Measurements from ENCODE around the gene UBAC2.
A peak's percentile ranks its signal among the peaks of the same experiment; 100 is the strongest.

UBAC2 gene

DNA sequence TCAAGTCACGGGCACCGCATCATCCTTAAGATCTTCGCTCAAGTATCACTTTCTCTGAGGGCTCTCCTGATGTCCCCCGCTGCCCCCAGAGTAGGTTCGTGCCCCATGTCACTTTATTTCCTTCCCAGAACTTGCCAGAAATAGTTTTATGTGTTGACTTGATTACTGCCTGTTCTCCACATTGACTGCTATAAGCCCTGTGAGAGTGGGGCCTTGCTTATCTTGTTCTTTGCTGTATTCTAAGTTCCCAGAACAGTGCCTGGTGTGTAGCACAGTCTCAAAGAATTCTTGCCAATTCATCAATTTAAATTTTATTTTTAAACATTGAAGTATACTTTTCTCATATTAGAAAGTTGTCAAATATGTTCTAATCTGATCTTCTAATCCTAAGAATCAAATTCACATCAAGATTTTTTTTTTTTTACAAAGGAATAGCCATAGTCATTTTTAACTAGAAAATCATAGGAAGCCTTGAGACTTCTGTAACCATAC, 138.6 kb downstream of the UBAC2 start:
- H3K9ac ChIP-seq (ENCODE audit: low read length) = peak overlapping the region; percentile 98
- peaks cover 50% of the 10 kb centered on the region for H3K79me2 ChIP-seq (ENCODE audit: insufficient read depth, low read length)
- H3K27me3 ChIP-seq (ENCODE audit: insufficient read depth, low read length) = no peaks in the 10 kb centered on the region
- H3K4me2 ChIP-seq (ENCODE audit: low read length) = peak overlapping the region; percentile 84
- H3F3A ChIP-seq (ENCODE audit: insufficient read depth, low read length) = no peaks in the 10 kb centered on the region
- no peak overlapping the region for H2AFZ ChIP-seq (ENCODE audit: low read length)
- peak overlapping the region; percentile 82 for H3K4me3 ChIP-seq (ENCODE audit: low read depth, low read length, poor library complexity, severe bottlenecking)
- no peaks in the 10 kb centered on the region for H4K20me1 ChIP-seq (ENCODE audit: insufficient read depth, low read length)
- H3K36me3 ChIP-seq (ENCODE audit: insufficient read depth, low read length) = peaks cover 44% of the 10 kb centered on the region
- H3K9me2 ChIP-seq (ENCODE audit: low read depth, low read length) = no peaks in the 10 kb centered on the region
- peaks cover 98% of the 10 kb centered on the region for H3K4me1 ChIP-seq (ENCODE audit: insufficient read depth, low read length, severe bottlenecking)
- H3K27ac ChIP-seq (ENCODE audit: low read depth, low read length, poor library complexity, severe bottlenecking) = peak overlapping the region; percentile 99
- TF ChIP-seq, protein P1, sequence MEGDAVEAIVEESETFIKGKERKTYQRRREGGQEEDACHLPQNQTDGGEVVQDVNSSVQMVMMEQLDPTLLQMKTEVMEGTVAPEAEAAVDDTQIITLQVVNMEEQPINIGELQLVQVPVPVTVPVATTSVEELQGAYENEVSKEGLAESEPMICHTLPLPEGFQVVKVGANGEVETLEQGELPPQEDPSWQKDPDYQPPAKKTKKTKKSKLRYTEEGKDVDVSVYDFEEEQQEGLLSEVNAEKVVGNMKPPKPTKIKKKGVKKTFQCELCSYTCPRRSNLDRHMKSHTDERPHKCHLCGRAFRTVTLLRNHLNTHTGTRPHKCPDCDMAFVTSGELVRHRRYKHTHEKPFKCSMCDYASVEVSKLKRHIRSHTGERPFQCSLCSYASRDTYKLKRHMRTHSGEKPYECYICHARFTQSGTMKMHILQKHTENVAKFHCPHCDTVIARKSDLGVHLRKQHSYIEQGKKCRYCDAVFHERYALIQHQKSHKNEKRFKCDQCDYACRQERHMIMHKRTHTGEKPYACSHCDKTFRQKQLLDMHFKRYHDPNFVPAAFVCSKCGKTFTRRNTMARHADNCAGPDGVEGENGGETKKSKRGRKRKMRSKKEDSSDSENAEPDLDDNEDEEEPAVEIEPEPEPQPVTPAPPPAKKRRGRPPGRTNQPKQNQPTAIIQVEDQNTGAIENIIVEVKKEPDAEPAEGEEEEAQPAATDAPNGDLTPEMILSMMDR (IDR thresholded peaks at IDR 0.05; ENCODE audit: low read length) = no peak
- TF ChIP-seq EZH2 (IDR thresholded peaks at IDR 0.05; ENCODE audit: borderline replicate concordance, low read length) = no peak
- H3K9me3 ChIP-seq (ENCODE audit: low read length) = no peaks in the 10 kb centered on the region

DNA sequence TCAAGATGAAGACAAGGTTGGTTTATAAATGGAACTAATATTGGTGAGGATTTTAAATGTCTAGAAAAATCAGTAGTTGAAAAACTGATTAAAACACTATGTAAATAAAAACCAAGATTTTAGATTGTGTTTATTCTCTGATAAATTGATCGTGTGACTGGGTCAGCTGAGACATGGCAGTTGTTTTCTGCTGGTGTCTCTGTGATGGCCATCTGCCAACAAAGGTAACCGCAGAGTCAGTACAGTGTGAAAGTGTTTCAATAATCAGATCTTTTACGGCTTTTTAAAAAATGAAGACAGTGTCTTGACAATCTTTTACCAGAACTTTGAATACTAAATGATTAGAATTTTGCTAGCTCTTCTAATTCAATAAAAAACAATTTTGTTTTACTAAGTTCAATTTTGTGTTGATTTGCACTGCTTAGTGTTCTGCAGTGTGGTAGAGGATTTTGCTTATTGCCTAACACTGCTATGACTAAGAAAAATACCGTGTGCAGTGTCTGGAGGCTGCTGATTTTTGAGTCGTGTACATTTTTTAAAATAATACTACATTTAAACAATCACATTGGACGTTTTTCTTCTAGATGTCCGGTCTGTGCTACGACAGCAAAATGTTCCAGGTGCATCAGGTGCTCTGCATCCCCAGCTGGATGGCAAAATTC, 139.2 kb downstream of the UBAC2 start:
- Histone ChIP-seq H3K9ac (ENCODE audit: low read length) (peak overlapping the region; percentile 98), H3K79me2 (ENCODE audit: insufficient read depth, low read length) (peaks cover 56% of the 10 kb centered on the region), H3K9me3 (ENCODE audit: low read length) (no peaks in the 10 kb centered on the region), H2AFZ (ENCODE audit: low read length) (no peak overlapping the region), H4K20me1 (ENCODE audit: insufficient read depth, low read length) (no peaks in the 10 kb centered on the region), H3K27ac (ENCODE audit: low read depth, low read length, poor library complexity, severe bottlenecking) (peak overlapping the region; percentile 99), H3K27me3 (ENCODE audit: insufficient read depth, low read length) (no peaks in the 10 kb centered on the region), H3K36me3 (ENCODE audit: insufficient read depth, low read length) (peaks cover 49% of the 10 kb centered on the region), H3K9me2 (ENCODE audit: low read depth, low read length) (no peaks in the 10 kb centered on the region), H3K4me1 (ENCODE audit: insufficient read depth, low read length, severe bottlenecking) (peaks cover 98% of the 10 kb centered on the region), H3K4me2 (ENCODE audit: low read length) (peak overlapping the region; percentile 84), H3K4me3 (ENCODE audit: low read depth, low read length, poor library complexity, severe bottlenecking) (peak overlapping the region; percentile 82), H3F3A (ENCODE audit: insufficient read depth, low read length) (no peaks in the 10 kb centered on the region)
- no peak for TF ChIP-seq EZH2 (IDR thresholded peaks at IDR 0.05; ENCODE audit: borderline replicate concordance, low read length)
- TF ChIP-seq, protein P1 (IDR thresholded peaks at IDR 0.05; ENCODE audit: low read length) = no peak

DNA sequence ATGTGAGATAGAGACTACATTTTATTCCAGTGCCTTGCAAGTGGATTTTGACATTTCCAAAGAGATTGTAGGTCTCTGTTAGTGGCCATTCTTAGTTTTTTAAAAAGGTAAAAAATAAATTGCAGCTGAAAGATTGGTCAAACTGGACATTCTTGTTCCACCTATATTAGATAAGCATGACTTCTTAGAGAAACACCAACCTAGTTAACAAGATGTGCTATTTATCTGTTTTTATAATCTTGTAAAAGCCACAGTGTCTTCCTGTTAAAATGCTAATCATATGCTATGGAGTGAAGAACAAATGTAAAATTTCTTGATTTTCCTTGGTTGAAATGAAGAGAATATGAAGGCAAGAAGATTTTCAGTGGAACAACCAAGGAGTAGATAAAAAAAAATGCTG, 140.0 kb downstream of the UBAC2 start:
- Histone ChIP-seq H3K9me3 (ENCODE audit: low read length) (no peaks in the 10 kb centered on the region), H3K4me2 (ENCODE audit: low read length) (peak overlapping the region; percentile 84), H4K20me1 (ENCODE audit: insufficient read depth, low read length) (no peaks in the 10 kb centered on the region), H3K27ac (ENCODE audit: low read depth, low read length, poor library complexity, severe bottlenecking) (peak overlapping the region; percentile 99), H3K9me2 (ENCODE audit: low read depth, low read length) (no peaks in the 10 kb centered on the region), H3K4me3 (ENCODE audit: low read depth, low read length, poor library complexity, severe bottlenecking) (peak overlapping the region; percentile 82), H3K4me1 (ENCODE audit: insufficient read depth, low read length, severe bottlenecking) (peaks cover 98% of the 10 kb centered on the region), H3K27me3 (ENCODE audit: insufficient read depth, low read length) (no peaks in the 10 kb centered on the region), H3K36me3 (ENCODE audit: insufficient read depth, low read length) (peaks cover 56% of the 10 kb centered on the region), H2AFZ (ENCODE audit: low read length) (no peak overlapping the region), H3F3A (ENCODE audit: insufficient read depth, low read length) (no peaks in the 10 kb centered on the region), H3K9ac (ENCODE audit: low read length) (peak overlapping the region; percentile 98), H3K79me2 (ENCODE audit: insufficient read depth, low read length) (peaks cover 63% of the 10 kb centered on the region)
- TF ChIP-seq, protein P1 (IDR thresholded peaks at IDR 0.05; ENCODE audit: low read length) = no peak
- TF ChIP-seq EZH2 (IDR thresholded peaks at IDR 0.05; ENCODE audit: borderline replicate concordance, low read length) = no peak

Measured in OCI-LY1 (cell line).